DOHH2 (cell line): ENCODE measurements around the gene PSAP.
"Not testable (repeated sequence)": the region's sequence is repeated elsewhere in the genome, so short reads cannot be mapped to it uniquely, and the experiment has no call there.

Source experiments
- H3F3A ChIP-seq: fragments of 200-600 bp; sonication (generic), shearing (Covaris generic); 2 replicates; pipeline ENCODE4 v1.6.0; 2016; ENCODE audit warnings: antibody characterized with exemption, mild to moderate bottlenecking; ENCODE audit not compliant: control insufficient read depth, insufficient read depth
- H3K27ac ChIP-seq: fragments of 200-600 bp; sonication (generic); 2 replicates; pipeline ENCODE4 v1.5.1; 2014; ENCODE audit warnings: low read depth, mild to moderate bottlenecking, low read length, moderate library complexity
- H3K27me3 ChIP-seq: fragments of 200-600 bp; sonication (generic); 2 replicates; pipeline ENCODE4 v1.6.1; 2014; ENCODE audit warnings: mild to moderate bottlenecking, low read length, mixed read lengths; ENCODE audit not compliant: control insufficient read depth
- H3K36me3 ChIP-seq: fragments of 200-600 bp; sonication (generic); 2 replicates; pipeline ENCODE4 v1.6.1; 2014; ENCODE audit warnings: mild to moderate bottlenecking, low read length, moderate library complexity, mixed read lengths; ENCODE audit not compliant: control insufficient read depth
- H3K4me1 ChIP-seq: fragments of 200-600 bp; sonication (generic); 2 replicates; pipeline ENCODE4 v1.6.1; 2014; ENCODE audit warnings: mild to moderate bottlenecking, low read length, mixed read lengths; ENCODE audit not compliant: control insufficient read depth
- H3K4me2 ChIP-seq: fragments of 200-600 bp; sonication (generic); 2 replicates; pipeline ENCODE4 v1.6.0; 2014; ENCODE audit warnings: mild to moderate bottlenecking, low read length, moderate library complexity
- H3K4me3 ChIP-seq: fragments of 200-600 bp; sonication (generic); 2 replicates; pipeline ENCODE4 v1.5.1; 2014; ENCODE audit warnings: mild to moderate bottlenecking, low read length, mixed read lengths
- H3K79me2 ChIP-seq: fragments of 200-600 bp; sonication (generic); 2 replicates; pipeline ENCODE4 v1.6.1; 2014; ENCODE audit warnings: mild to moderate bottlenecking, low read length, mixed read lengths; ENCODE audit not compliant: control insufficient read depth
- H3K9me2 ChIP-seq: fragments of 200-600 bp; sonication (generic); replicated peaks from 2 replicates; pipeline ENCODE4 v1.6.1; 2014; ENCODE audit warnings: mild to moderate bottlenecking, low read length, mixed read lengths; ENCODE audit not compliant: control insufficient read depth
- H3K9me3 ChIP-seq: fragments of 200-600 bp; sonication (generic); 2 replicates; pipeline ENCODE4 v1.6.1; 2014; ENCODE audit warnings: antibody characterized with exemption, low read length, mixed read lengths; ENCODE audit not compliant: control insufficient read depth, insufficient read depth
- H4K20me1 ChIP-seq: fragments of 200-600 bp; sonication (generic); 2 replicates; pipeline ENCODE4 v1.6.0; 2014; ENCODE audit warnings: low read depth, mild to moderate bottlenecking, antibody characterized with exemption, low read length, moderate library complexity; ENCODE audit not compliant: control insufficient read depth, insufficient read depth
- CTCF ChIP-seq: fragments of 200-600 bp; sonication (generic); IDR thresholded peaks from one replicate; pipeline ENCODE4 v1.5.1; 2014; ENCODE audit warnings: antibody characterized with exemption, mild to moderate bottlenecking, low read depth, low read length; ENCODE audit not compliant: poor library complexity, severe bottlenecking
- EZH2phosphoT487 ChIP-seq: fragments of 200-600 bp; sonication (generic); IDR thresholded peaks from 2 replicates; pipeline ENCODE4 v1.6.1; 2017; ENCODE audit warnings: borderline replicate concordance, mild to moderate bottlenecking, antibody characterized with exemption, low read length, moderate library complexity, mixed read lengths

The PSAP gene

GRCh38 chr10:71850743-71851464, at the start of gene PSAP:
TSS of gene PSAP (minus strand) at chr10:71851251. CDS start at chr10:71851221, 30 bp downstream.
- Histone ChIP-seq H3K27ac (no peak within 1 kb of the TSS), H3K9me2 (no peaks in the 10 kb centered on the region), H3K4me1 (peaks cover 25% of the 10 kb centered on the region), H3K27me3 (no peaks in the 10 kb centered on the region), H3K79me2 (peaks cover 37% of the 10 kb centered on the region), H3K9me3 (no peaks in the 10 kb centered on the region), H4K20me1 (no peaks in the 10 kb centered on the region), H3K4me3 (peak within 1 kb of the TSS; percentile 91), H3F3A (no peaks in the 10 kb centered on the region), H3K36me3 (no peaks in the 10 kb centered on the region), H3K4me2 (peak within 1 kb of the TSS; percentile 84)
- peak; percentile 19 for TF ChIP-seq CTCF
- TF ChIP-seq EZH2phosphoT487, result no peak

- Histone ChIP-seq H3K4me2 (no peak overlapping the region), H3K27me3 (peaks cover 12% of the 10 kb centered on the region; the same call in 1 of the 2 replicates), H3F3A (0 out of 2 replicates have a peak, but pooled peaks cover 2% of the 10 kb centered on the region), H3K36me3 (no peaks in the 10 kb centered on the region), H4K20me1 (no peaks in the 10 kb centered on the region), H3K9me3 (no peaks in the 10 kb centered on the region), H3K4me1 (no peaks in the 10 kb centered on the region), H3K9me2 (no peaks in the 10 kb centered on the region), H3K4me3 (no peak overlapping the region), H3K79me2 (no peaks in the 10 kb centered on the region), H3K27ac (no peak overlapping the region)
- no peak for TF ChIP-seq EZH2phosphoT487
- TF ChIP-seq CTCF, result no peak
These were observed 49.6 kb upstream of the PSAP start for GRCh38 chr10:71900441-71901180.

- Histone ChIP-seq H3K27me3 (peaks cover 11% of the 10 kb centered on the region), H3K79me2 (no peaks in the 10 kb centered on the region), H3K4me3 (no peak overlapping the region), H4K20me1 (no peaks in the 10 kb centered on the region), H3K27ac (no peak overlapping the region), H3K36me3 (no peaks in the 10 kb centered on the region), H3K4me2 (no peak overlapping the region), H3F3A (0 out of 2 replicates have a peak, but pooled peaks cover 2% of the 10 kb centered on the region), H3K4me1 (no peaks in the 10 kb centered on the region), H3K9me3 (no peaks in the 10 kb centered on the region), H3K9me2 (no peaks in the 10 kb centered on the region)
- TF ChIP-seq EZH2phosphoT487, result no peak
- no peak for TF ChIP-seq CTCF
These were observed 48.8 kb upstream of the PSAP start for GRCh38 chr10:71899665-71900412.

GRCh38 chr10:71898346-71898745, 47.3 kb upstream of the PSAP start:
- not testable (repeated sequence) for H3K79me2 ChIP-seq, H3K4me2 ChIP-seq, H4K20me1 ChIP-seq, H3K9me3 ChIP-seq, H3F3A ChIP-seq, H3K27ac ChIP-seq, H3K4me3 ChIP-seq, H3K4me1 ChIP-seq, H3K9me2 ChIP-seq, H3K36me3 ChIP-seq
- H3K27me3 ChIP-seq, result peaks cover 19% of the 10 kb centered on the region
